ENCODE results near the gene PTH1R. TPM values are rescaled to one million over a fixed set of nuclear protein-coding genes. Genes with fewer than 3 reads are reported as not detected.

The PTH1R gene
- total RNA-seq, 3 donors from 2014 or later, result not detected

- Mint-ChIP-seq H3K36me3 (ENCODE audit: insufficient read depth) (no peaks in the 10 kb centered on the region), H3K4me3 (no peak overlapping the region), H3K4me1 (ENCODE audit: low read depth) (peaks cover 3% of the 10 kb centered on the region), H3K27me3 (ENCODE audit: low read depth) (peaks cover 48% of the 10 kb centered on the region), H3K9me3 (no peaks in the 10 kb centered on the region)
- ATAC-seq (no peak), DNase-seq (no peak)
These were observed 3.5 kb downstream of the PTH1R start for GRCh38 chr3:46880884-46881595.

- peaks cover 48% of the 10 kb centered on the region for H3K27me3 Mint-ChIP-seq (ENCODE audit: low read depth)
- no peaks in the 10 kb centered on the region for H3K9me3 Mint-ChIP-seq
- peaks cover 3% of the 10 kb centered on the region for H3K4me1 Mint-ChIP-seq (ENCODE audit: low read depth)
- peak overlapping the region; percentile 56 for H3K4me3 Mint-ChIP-seq
- peak; percentile 34 to 38 for ATAC-seq
- DNase-seq, result peak; percentile 14
- H3K36me3 Mint-ChIP-seq (ENCODE audit: insufficient read depth), result no peaks in the 10 kb centered on the region
These were observed 4.3 kb downstream of the PTH1R start for GRCh38 chr3:46881596-46882376.

DNA sequence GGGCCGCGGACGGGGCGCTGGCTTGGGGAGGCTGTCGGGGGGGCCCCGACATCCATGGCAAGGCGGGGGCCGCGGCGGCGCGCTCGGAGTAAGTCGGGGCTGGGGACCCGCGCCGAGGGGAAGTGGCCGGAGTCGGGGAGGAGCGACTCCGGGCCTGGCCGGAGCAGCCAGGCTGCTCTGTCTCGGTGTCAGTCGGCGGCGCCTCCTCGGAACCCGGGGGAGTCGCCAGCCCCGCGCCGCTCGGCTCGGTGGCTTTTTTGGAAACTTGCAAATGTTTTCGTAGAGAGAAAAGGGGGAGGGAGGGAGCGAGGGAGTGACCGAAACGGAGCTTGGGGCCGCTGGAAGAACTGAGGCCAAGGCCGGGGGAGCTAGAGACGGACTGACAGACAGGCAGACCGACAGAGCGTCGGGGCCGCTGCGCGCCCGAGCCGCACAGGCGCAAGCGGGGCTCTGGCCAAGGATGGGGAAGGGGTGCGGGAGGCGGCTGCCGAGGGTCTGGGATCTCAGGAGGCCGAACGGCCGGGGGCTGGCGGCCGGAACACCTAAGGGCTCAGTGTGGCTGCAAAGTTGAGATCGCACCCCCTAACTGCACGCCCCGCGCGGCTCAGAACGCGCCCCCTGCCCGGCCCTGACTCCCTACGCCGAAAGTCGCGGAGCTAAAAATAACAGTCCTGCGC is 5.0 kb downstream of the PTH1R start:
- peak overlapping the region; percentile 72 for H3K4me3 Mint-ChIP-seq
- peaks cover 48% of the 10 kb centered on the region for H3K27me3 Mint-ChIP-seq (ENCODE audit: low read depth)
- ATAC-seq, result peak; percentile 25 to 29
- H3K9me3 Mint-ChIP-seq, result no peaks in the 10 kb centered on the region
- no peak for DNase-seq
- H3K4me1 Mint-ChIP-seq (ENCODE audit: low read depth), result peaks cover 3% of the 10 kb centered on the region
- no peaks in the 10 kb centered on the region for H3K36me3 Mint-ChIP-seq (ENCODE audit: insufficient read depth)

DNA sequence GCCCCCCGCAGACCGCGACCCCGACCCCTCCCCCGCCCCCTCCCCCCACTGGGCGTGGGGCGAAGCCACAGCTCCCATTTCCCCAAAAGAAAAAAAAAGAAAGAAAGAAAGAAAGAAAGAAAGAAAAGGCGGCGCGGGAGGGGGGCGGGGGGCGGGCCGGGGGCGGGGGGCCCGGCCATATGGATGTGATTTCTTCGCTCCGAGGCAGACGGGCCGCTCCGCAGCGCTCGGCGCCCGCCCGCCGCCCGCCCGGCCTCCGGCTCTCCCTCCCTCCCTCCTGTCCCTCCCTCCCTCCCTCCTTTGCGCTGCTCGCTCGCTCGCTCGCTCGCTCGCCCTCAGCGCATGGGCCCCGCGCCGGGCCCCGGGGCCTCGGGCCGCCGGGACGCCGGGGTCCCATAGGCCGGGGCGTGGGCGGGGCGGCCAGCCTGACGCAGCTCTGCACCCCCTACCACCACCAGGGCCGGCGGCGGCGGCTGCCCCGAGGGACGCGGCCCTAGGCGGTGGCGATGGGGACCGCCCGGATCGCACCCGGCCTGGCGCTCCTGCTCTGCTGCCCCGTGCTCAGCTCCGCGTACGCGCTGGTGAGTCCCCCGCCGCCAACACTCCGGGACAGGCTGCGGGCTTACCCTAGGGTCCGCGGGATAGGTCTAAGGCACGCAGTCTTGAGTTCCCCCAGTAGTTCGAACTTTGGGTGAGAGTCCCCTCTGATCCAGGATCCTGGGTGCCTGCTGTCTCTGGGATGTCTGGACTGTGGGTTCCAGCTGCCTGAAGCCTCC is 5.7 kb downstream of the PTH1R start:
- Mint-ChIP-seq H3K36me3 (ENCODE audit: insufficient read depth) (no peaks in the 10 kb centered on the region), H3K9me3 (no peaks in the 10 kb centered on the region), H3K4me3 (peak overlapping the region; percentile 72), H3K27me3 (ENCODE audit: low read depth) (peaks cover 48% of the 10 kb centered on the region), H3K4me1 (ENCODE audit: low read depth) (peaks cover 3% of the 10 kb centered on the region)
- peak; percentile 62 to 67 for ATAC-seq
- DNase-seq, result no peak

- peak overlapping the region; percentile 31 for H3K4me3 Mint-ChIP-seq
- H3K27me3 Mint-ChIP-seq (ENCODE audit: low read depth), result peaks cover 48% of the 10 kb centered on the region
- H3K9me3 Mint-ChIP-seq, result no peaks in the 10 kb centered on the region
- ATAC-seq (no peak), DNase-seq (no peak)
- H3K36me3 Mint-ChIP-seq (ENCODE audit: insufficient read depth), result no peaks in the 10 kb centered on the region
- H3K4me1 Mint-ChIP-seq (ENCODE audit: low read depth), result peaks cover 3% of the 10 kb centered on the region
These were observed 6.3 kb downstream of the PTH1R start for GRCh38 chr3:46883830-46884185.

GRCh38 chr3:46884427-46884826 is 6.9 kb downstream of the PTH1R start:
- DNase-seq (no peak), ATAC-seq (no peak)
- H3K36me3 Mint-ChIP-seq (ENCODE audit: insufficient read depth), result no peaks in the 10 kb centered on the region
- H3K27me3 Mint-ChIP-seq (ENCODE audit: low read depth), result peaks cover 45% of the 10 kb centered on the region
- peaks cover 3% of the 10 kb centered on the region for H3K4me1 Mint-ChIP-seq (ENCODE audit: low read depth)
- H3K4me3 Mint-ChIP-seq, result no peak overlapping the region
- H3K9me3 Mint-ChIP-seq, result no peaks in the 10 kb centered on the region

DNA sequence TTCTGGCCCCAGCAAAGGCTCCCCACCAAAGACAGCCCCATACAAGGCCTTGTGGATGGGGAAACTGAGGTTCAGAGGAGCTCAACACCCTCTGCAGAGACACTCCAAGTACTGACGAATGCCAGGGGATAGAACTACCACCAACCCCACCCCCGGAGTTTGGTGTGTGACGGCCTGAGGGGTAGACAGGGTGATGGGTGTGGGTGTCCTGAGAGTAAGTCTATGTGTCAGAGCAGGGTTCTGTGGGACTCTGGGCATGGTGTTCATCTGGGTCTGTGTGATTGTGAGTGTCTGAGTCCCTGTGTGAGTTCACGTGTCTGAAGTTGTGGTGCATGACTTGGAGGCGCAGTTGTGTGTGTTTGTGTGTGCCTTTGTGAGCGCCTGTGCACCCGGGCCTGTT is 7.4 kb downstream of the PTH1R start:
- ATAC-seq (peak; percentile 24 to 44), DNase-seq (no peak)
- Mint-ChIP-seq H3K36me3 (ENCODE audit: insufficient read depth) (no peaks in the 10 kb centered on the region), H3K27me3 (ENCODE audit: low read depth) (peaks cover 40% of the 10 kb centered on the region), H3K4me1 (ENCODE audit: low read depth) (peaks cover 3% of the 10 kb centered on the region), H3K4me3 (no peak overlapping the region), H3K9me3 (no peaks in the 10 kb centered on the region)

- Mint-ChIP-seq H3K36me3 (ENCODE audit: insufficient read depth) (no peaks in the 10 kb centered on the region), H3K4me1 (ENCODE audit: low read depth) (peaks cover under 1% of the 10 kb centered on the region), H3K4me3 (no peak overlapping the region), H3K27me3 (ENCODE audit: low read depth) (peaks cover 38% of the 10 kb centered on the region), H3K9me3 (no peaks in the 10 kb centered on the region)
- no peak for ATAC-seq
- DNase-seq, result no peak
These were observed 8.1 kb downstream of the PTH1R start for GRCh38 chr3:46885612-46886011.

DNA sequence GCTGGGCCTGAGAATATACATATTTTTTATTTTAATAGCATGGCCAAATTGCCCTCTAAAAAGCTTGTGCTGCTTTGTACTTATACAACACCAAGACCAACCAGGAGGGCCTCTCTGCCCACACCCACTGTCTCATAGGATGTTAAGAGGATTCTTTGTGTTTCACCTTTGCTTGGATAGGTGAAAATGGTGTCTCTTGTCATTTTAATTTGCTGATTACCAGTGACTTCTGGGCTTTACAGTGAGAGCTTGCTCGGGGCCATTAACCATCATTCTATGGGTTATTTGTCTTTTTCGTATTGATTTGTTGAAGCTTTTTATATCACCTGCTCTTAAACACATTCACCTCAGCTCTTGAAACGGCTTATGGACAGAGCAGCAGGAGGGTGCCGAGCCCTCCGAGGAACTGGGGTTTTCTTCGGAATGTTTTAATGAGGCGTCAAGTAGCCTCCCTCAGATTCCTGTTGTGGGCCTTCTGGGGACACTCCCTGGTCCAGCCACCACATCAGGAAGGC is 10.5 kb downstream of the PTH1R start:
- ATAC-seq (no peak), DNase-seq (no peak)
- no peak overlapping the region for H3K4me3 Mint-ChIP-seq
- H3K9me3 Mint-ChIP-seq, result no peaks in the 10 kb centered on the region
- peaks cover 46% of the 10 kb centered on the region for H3K27me3 Mint-ChIP-seq (ENCODE audit: low read depth)
- no peaks in the 10 kb centered on the region for H3K36me3 Mint-ChIP-seq (ENCODE audit: insufficient read depth)
- H3K4me1 Mint-ChIP-seq (ENCODE audit: low read depth), result peaks cover 4% of the 10 kb centered on the region

DNA sequence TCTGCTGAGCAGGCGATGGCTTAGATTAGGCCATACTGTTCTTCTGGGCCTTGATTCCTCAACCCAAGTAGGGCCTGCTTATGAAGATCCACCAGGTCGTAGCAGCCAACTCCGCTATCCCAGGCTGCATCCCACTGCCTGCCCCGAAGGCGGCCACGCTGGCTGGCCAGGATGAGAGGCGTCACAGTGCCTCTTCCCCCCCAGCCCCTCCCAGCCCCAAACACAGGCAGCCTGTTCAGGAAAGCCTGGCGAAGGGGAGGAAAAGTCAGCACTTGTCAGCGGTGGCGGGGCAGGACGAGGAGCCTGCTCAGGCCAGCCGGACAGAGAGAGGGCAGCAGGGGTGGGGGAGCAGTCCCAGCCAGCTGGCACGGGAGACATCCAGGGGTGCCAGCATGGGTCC is 11.2 kb downstream of the PTH1R start:
- Mint-ChIP-seq H3K27me3 (ENCODE audit: low read depth) (peaks cover 48% of the 10 kb centered on the region), H3K4me3 (no peak overlapping the region), H3K36me3 (ENCODE audit: insufficient read depth) (no peaks in the 10 kb centered on the region), H3K4me1 (ENCODE audit: low read depth) (peaks cover 4% of the 10 kb centered on the region), H3K9me3 (no peaks in the 10 kb centered on the region)
- ATAC-seq (no peak), DNase-seq (no peak)

GRCh38 chr3:46889381-46890110 is 12.0 kb downstream of the PTH1R start:
- Mint-ChIP-seq H3K9me3 (no peaks in the 10 kb centered on the region), H3K36me3 (ENCODE audit: insufficient read depth) (no peaks in the 10 kb centered on the region), H3K4me3 (no peak overlapping the region), H3K27me3 (ENCODE audit: low read depth) (peaks cover 48% of the 10 kb centered on the region), H3K4me1 (ENCODE audit: low read depth) (peaks cover 4% of the 10 kb centered on the region)
- no peak for DNase-seq
- ATAC-seq, result no peak

- ATAC-seq, result no peak
- Mint-ChIP-seq H3K4me1 (ENCODE audit: low read depth) (peaks cover 5% of the 10 kb centered on the region), H3K36me3 (ENCODE audit: insufficient read depth) (no peaks in the 10 kb centered on the region), H3K27me3 (ENCODE audit: low read depth) (peaks cover 42% of the 10 kb centered on the region), H3K9me3 (no peaks in the 10 kb centered on the region), H3K4me3 (no peak overlapping the region)
- DNase-seq, result no peak
These were observed 12.6 kb downstream of the PTH1R start for GRCh38 chr3:46890132-46890531.

DNA sequence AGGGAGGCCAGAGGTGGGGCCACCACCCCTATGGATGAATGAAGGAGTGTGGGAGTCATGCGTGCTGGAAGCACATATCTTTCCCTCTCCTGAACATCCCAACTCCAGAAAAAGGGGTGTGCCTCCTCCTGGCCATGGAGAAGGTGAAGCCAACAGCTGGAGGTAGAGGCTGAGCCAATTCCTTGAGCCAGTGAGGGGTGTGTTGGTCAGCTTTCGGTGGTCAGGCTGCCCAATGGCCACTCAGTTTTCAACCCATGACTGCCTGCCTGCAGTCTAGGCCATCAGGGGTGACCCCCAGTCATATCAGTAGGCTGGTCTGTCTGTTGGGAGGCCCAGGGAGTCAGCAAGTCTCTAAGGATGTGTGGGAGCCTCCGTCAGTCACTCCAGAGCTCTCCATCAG is 13.6 kb downstream of the PTH1R start:
- no peak overlapping the region for H3K4me3 Mint-ChIP-seq
- H3K36me3 Mint-ChIP-seq (ENCODE audit: insufficient read depth), result no peaks in the 10 kb centered on the region
- no peaks in the 10 kb centered on the region for H3K9me3 Mint-ChIP-seq
- peaks cover 9% of the 10 kb centered on the region for H3K4me1 Mint-ChIP-seq (ENCODE audit: low read depth)
- no peak for ATAC-seq
- no peak for DNase-seq
- H3K27me3 Mint-ChIP-seq (ENCODE audit: low read depth), result peaks cover 39% of the 10 kb centered on the region
